Liver (tissue), 9 donors: Measurements from ENCODE around the gene GNG2. TPM values are rescaled to one million over a fixed set of nuclear protein-coding genes. Genes with fewer than 3 reads are reported as not detected.

Experiments used
- DNase-seq: peaks from one replicate; pipeline ENCODE4 v3.0.0-alpha.2; 2017; ENCODE audit warnings: low spot score
- H3K27ac ChIP-seq, 2 donors: one replicate each; pipeline ENCODE4 v1.7.0; 2013; ENCODE audit warnings: inconsistent platforms in 2 of 2, low read length in 2 of 2, control low read depth in 1 of 2, low read depth in 1 of 2, mild to moderate bottlenecking in 1 of 2
- H3K27me3 ChIP-seq, 4 donors: one replicate each; pipeline versions ENCODE4 v1.6.1 to v1.7.0; 2013; ENCODE audit warnings: low read length in 3 of 4, inconsistent platforms in 1 of 4, mild to moderate bottlenecking in 1 of 4, moderate library complexity in 1 of 4; ENCODE audit not compliant: control insufficient read depth in 4 of 4, insufficient read depth in 4 of 4
- H3K36me3 ChIP-seq, 4 donors: one replicate each; pipeline versions ENCODE4 v1.6.1 to v1.7.0; 2013; ENCODE audit warnings: low read length in 3 of 4, mild to moderate bottlenecking in 3 of 4, low read depth in 1 of 4, moderate library complexity in 1 of 4; ENCODE audit not compliant: control insufficient read depth in 4 of 4, insufficient read depth in 3 of 4
- H3K4me1 ChIP-seq, 4 donors: one replicate each; pipeline versions ENCODE4 v1.6.1 to v1.7.0; 2013; ENCODE audit warnings: low read length in 3 of 4, mild to moderate bottlenecking in 3 of 4, moderate library complexity in 1 of 4; ENCODE audit not compliant: control insufficient read depth in 4 of 4, insufficient read depth in 4 of 4
- H3K4me3 ChIP-seq, 3 donors: one replicate each; pipeline versions ENCODE4 v1.6.1 to v1.7.0; 2013; ENCODE audit warnings: low read length in 3 of 3, control low read depth in 1 of 3, low read depth in 1 of 3, mild to moderate bottlenecking in 1 of 3
- H3K9ac ChIP-seq, 2 donors: one replicate each; pipeline ENCODE4 v1.7.0; 2013; ENCODE audit warnings: low read length in 2 of 2, mild to moderate bottlenecking in 2 of 2, moderate library complexity in 2 of 2, control low read depth in 1 of 2, low read depth in 1 of 2
- H3K9me3 ChIP-seq, 4 donors: one replicate each; pipeline versions ENCODE4 v1.6.1 to v1.7.0; 2013; ENCODE audit warnings: low read length in 3 of 4; ENCODE audit not compliant: control insufficient read depth in 4 of 4
- EGR1 ChIP-seq, 2 donors: IDR thresholded peaks; 2 replicates each; pipeline ENCODE4 v1.6.1; 2016 to 2018; ENCODE audit warnings: antibody characterized with exemption in 2 of 2, low read depth in 2 of 2
- HNF4A ChIP-seq, 2 donors: conservative IDR thresholded peaks; 2 replicates each; pipeline ENCODE4 v1.6.1; 2016; ENCODE audit warnings: antibody characterized with exemption in 2 of 2, mild to moderate bottlenecking in 2 of 2
- JUND ChIP-seq, 2 donors: IDR thresholded peaks; 2 replicates each; pipeline ENCODE4 v1.6.1; 2016; ENCODE audit warnings: antibody characterized with exemption in 2 of 2
- RAD21 ChIP-seq, 2 donors: IDR thresholded peaks; 2 replicates each; pipeline ENCODE4 v1.6.1; 2016; ENCODE audit warnings: antibody characterized with exemption in 2 of 2, mild to moderate bottlenecking in 2 of 2
- RXRA ChIP-seq, 2 donors: IDR thresholded peaks; 2 replicates each; pipeline ENCODE4 v1.6.1; 2017 to 2018; ENCODE audit warnings: antibody characterized with exemption in 2 of 2, mild to moderate bottlenecking in 1 of 2
- TAF1 ChIP-seq: conservative IDR thresholded peaks from 2 replicates; pipeline ENCODE4 v1.6.1; 2016; ENCODE audit warnings: antibody characterized with exemption, mild to moderate bottlenecking
- YY1 ChIP-seq: IDR thresholded peaks from 2 replicates; pipeline ENCODE4 v1.6.1; 2016; ENCODE audit warnings: antibody characterized with exemption, mild to moderate bottlenecking
- WGBS: extraction: QIAGEN DNeasy Blood & Tissue Kit; methylation state at CpG from one replicate; pipeline ENCODE4 v1.1.7; 2013; 5-methylcytosine and 5-hydroxymethylcytosine counted together
- polyA plus RNA-seq, 2 donors: library from polyadenylated mRNA; stranded (reverse) in 1 of 2; unstranded in 1 of 2; fragments of 200-250 nt in 1 of 2; fragments of >200 nt in 1 of 2; fragmentation: Nextera tagmentation in 1 of 2; extraction: Ambion mirVana in 1 of 2; gene quantifications; one replicate each; pipeline versions ENCODE4 v1.2.1 to v1.2.3, GENCODE V29; 2013 to 2015
- total RNA-seq, 2 donors: library from RNA; depleted of rRNA; stranded (reverse); fragments of >200 nt; gene quantifications; one replicate each; pipeline ENCODE4 v1.2.3, GENCODE V29; 2014
- TF ChIP-seq, protein P1 (sequence below): IDR thresholded peaks from 2 replicates; pipeline ENCODE4 v1.6.1; 2016; ENCODE audit warnings: antibody characterized with exemption
- TF ChIP-seq, protein P2 (sequence below): IDR thresholded peaks from 2 replicates; pipeline ENCODE4 v1.6.1; 2016; ENCODE audit warnings: antibody characterized with exemption, mild to moderate bottlenecking
- TF ChIP-seq, protein P3 (sequence below): fragments of 150-350 bp; IDR thresholded peaks from 2 replicates; pipeline ENCODE4 v1.5.1; 2017; ENCODE audit warnings: improper control_type of control experiment, low read depth, low read length; ENCODE audit not compliant: missing input control
- donor health status: healthy.
- donor health status: healthy.
- donor health status: healthy.
- donor health status: healthy.
- donor health status: healthy.

The GNG2 gene
- total and polyA plus RNA-seq, 4 donors = 3.5 to 11.2 (median 4.4) TPM

DNA sequence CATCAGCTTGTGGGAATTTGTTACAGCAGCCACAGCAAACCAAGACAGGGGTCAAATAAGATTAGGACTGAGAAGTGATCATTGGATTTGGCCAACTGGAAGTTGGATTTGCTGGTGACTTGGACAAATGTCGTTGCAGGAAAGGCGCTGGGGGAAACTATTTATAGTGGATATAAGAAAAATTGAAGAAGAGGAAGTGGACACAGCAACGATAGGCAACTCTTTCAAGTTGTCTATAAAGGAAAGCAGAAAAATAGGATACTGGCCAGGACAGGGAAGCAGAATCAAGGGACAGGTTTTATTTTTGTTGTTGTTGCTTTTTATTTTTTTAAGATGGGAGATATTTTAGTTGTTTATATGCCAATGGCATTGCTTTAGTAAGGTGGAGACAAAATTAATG is 72.8 kb downstream of the GNG2 start:
- no peak for TF ChIP-seq TAF1
- TF ChIP-seq HNF4A (conservative IDR thresholded peaks at IDR 0.05) = no peak
- TF ChIP-seq, protein P1, sequence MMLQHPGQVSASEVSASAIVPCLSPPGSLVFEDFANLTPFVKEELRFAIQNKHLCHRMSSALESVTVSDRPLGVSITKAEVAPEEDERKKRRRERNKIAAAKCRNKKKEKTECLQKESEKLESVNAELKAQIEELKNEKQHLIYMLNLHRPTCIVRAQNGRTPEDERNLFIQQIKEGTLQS = no peak
- TF ChIP-seq JUND (IDR thresholded peaks at IDR 0.05) = no peak
- no peak for TF ChIP-seq EGR1 (IDR thresholded peaks at IDR 0.05; ENCODE audit: low read depth in 2 of 2)
- no peak for TF ChIP-seq RXRA (IDR thresholded peaks at IDR 0.05)
- Histone ChIP-seq H3K4me3 (no peak overlapping the region), H3K27ac (no peak overlapping the region), H3K36me3 (no peaks in the 10 kb centered on the region), H3K9me3 (no peaks in the 10 kb centered on the region), H3K9ac (no peak overlapping the region), H3K27me3 (no peaks in the 10 kb centered on the region), H3K4me1 (no peaks in the 10 kb centered on the region)
- DNase-seq = no peak
- 45% methylated on average over 3 of the region's 3 CpGs for WGBS

DNA sequence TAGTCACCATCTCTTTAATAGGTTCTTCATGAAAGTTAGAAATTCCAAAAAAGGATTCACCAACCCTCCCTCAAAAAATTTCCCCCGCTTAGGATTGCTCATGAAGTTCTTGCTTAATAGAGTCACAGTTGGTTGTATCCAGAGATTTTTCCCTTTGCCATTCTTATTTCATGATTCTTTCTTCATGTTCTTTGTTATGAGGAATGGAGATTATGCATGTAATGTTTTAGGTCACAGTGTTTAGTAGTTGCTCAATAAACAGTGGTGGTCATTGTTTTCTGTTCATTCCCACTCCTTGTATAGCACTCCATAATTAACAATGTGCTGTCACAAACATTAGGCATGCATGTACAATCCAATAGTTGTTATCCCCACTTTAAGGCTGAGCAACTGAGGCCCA is 77.7 kb downstream of the GNG2 start:
- WGBS = 96% methylated on average over 1 of the region's 1 CpG

More for the DNA sequence above, 77.7 kb downstream of the GNG2 start:
- TF ChIP-seq RAD21 (IDR thresholded peaks at IDR 0.05) = no peak
- TF ChIP-seq, protein P2, sequence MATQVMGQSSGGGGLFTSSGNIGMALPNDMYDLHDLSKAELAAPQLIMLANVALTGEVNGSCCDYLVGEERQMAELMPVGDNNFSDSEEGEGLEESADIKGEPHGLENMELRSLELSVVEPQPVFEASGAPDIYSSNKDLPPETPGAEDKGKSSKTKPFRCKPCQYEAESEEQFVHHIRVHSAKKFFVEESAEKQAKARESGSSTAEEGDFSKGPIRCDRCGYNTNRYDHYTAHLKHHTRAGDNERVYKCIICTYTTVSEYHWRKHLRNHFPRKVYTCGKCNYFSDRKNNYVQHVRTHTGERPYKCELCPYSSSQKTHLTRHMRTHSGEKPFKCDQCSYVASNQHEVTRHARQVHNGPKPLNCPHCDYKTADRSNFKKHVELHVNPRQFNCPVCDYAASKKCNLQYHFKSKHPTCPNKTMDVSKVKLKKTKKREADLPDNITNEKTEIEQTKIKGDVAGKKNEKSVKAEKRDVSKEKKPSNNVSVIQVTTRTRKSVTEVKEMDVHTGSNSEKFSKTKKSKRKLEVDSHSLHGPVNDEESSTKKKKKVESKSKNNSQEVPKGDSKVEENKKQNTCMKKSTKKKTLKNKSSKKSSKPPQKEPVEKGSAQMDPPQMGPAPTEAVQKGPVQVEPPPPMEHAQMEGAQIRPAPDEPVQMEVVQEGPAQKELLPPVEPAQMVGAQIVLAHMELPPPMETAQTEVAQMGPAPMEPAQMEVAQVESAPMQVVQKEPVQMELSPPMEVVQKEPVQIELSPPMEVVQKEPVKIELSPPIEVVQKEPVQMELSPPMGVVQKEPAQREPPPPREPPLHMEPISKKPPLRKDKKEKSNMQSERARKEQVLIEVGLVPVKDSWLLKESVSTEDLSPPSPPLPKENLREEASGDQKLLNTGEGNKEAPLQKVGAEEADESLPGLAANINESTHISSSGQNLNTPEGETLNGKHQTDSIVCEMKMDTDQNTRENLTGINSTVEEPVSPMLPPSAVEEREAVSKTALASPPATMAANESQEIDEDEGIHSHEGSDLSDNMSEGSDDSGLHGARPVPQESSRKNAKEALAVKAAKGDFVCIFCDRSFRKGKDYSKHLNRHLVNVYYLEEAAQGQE = no peak
- TF ChIP-seq, protein P3, sequence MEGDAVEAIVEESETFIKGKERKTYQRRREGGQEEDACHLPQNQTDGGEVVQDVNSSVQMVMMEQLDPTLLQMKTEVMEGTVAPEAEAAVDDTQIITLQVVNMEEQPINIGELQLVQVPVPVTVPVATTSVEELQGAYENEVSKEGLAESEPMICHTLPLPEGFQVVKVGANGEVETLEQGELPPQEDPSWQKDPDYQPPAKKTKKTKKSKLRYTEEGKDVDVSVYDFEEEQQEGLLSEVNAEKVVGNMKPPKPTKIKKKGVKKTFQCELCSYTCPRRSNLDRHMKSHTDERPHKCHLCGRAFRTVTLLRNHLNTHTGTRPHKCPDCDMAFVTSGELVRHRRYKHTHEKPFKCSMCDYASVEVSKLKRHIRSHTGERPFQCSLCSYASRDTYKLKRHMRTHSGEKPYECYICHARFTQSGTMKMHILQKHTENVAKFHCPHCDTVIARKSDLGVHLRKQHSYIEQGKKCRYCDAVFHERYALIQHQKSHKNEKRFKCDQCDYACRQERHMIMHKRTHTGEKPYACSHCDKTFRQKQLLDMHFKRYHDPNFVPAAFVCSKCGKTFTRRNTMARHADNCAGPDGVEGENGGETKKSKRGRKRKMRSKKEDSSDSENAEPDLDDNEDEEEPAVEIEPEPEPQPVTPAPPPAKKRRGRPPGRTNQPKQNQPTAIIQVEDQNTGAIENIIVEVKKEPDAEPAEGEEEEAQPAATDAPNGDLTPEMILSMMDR = no peak
- TF ChIP-seq YY1 = no peak
- TF ChIP-seq, protein P1 = no peak
- H3K4me1 ChIP-seq = no peaks in the 10 kb centered on the region
- no peaks in the 10 kb centered on the region for H3K27me3 ChIP-seq
- H3K9me3 ChIP-seq = no peaks in the 10 kb centered on the region
- H3K27ac ChIP-seq = no peak overlapping the region
- H3K4me3 ChIP-seq = no peak overlapping the region
- no peak for DNase-seq
- H3K36me3 ChIP-seq = no peaks in the 10 kb centered on the region
- no peak overlapping the region for H3K9ac ChIP-seq
